CD4-positive, alpha-beta T cell (primary cell): ENCODE results near the gene TEX2. TPM values are rescaled to one million over a fixed set of nuclear protein-coding genes. Genes with fewer than 3 reads are reported as not detected.

ENCODE experiments used
- ATAC-seq: fragments of 200-7000 bp; cut with Tn5 transposase; one replicate; pipeline ENCODE4 v1.10.0; 2022; ENCODE audit warnings: mild to moderate bottlenecking; ENCODE audit not compliant: poor library complexity
- CTCF ChIA-PET: fragments of 350-600 bp; sonication (Branson Sonifier 250); formaldehyde crosslinking; loops from one replicate; lab custom pipeline; 2021; ENCODE audit warnings: antibody characterized with exemption, inconsistent platforms; lab: Charles Lee
- POLR2A ChIA-PET: fragments of 350-600 bp; sonication (Branson Sonifier 250); formaldehyde crosslinking; loops from one replicate; lab custom pipeline; 2021; ENCODE audit warnings: antibody characterized with exemption, inconsistent platforms; lab: Charles Lee
- DNase-seq, 14 experiments: peaks; one replicate each; pipeline ENCODE4 v3.0.0-alpha.2; 2013 to 2020; ENCODE audit warnings: mixed read lengths in 2 of 14
- H3K27ac ChIP-seq, 2 donors: one replicate each; pipeline versions ENCODE4 v1.5.1 to v1.7.0; 2013; ENCODE audit warnings: low read length in 2 of 2, low read depth in 1 of 2, mild to moderate bottlenecking in 1 of 2
- H3K27me3 ChIP-seq, 2 experiments: 1 replicate in 1 of 2; 2 replicates in 1 of 2; pipeline versions ENCODE4 v1.6.1 to v1.7.0; 2013; ENCODE audit warnings: low read length in 2 of 2, control low read depth in 1 of 2, mild to moderate bottlenecking in 1 of 2, moderate library complexity in 1 of 2; ENCODE audit not compliant: insufficient read depth in 2 of 2, control insufficient read depth in 1 of 2
- H3K36me3 ChIP-seq: one replicate; pipeline ENCODE4 v1.6.1; 2013; ENCODE audit warnings: low read length, control low read depth; ENCODE audit not compliant: insufficient read depth
- H3K4me1 ChIP-seq: one replicate; pipeline ENCODE4 v1.6.1; 2013; ENCODE audit warnings: low read length, control low read depth; ENCODE audit not compliant: insufficient read depth
- H3K4me3 ChIP-seq: one replicate; pipeline ENCODE4 v1.5.1; 2013; ENCODE audit warnings: mild to moderate bottlenecking, low read length, moderate library complexity
- H3K9me3 ChIP-seq, 2 experiments: 1 replicate in 1 of 2; 2 replicates in 1 of 2; pipeline versions ENCODE4 v1.6.1 to v1.7.0; 2013; ENCODE audit warnings: low read length in 2 of 2, mild to moderate bottlenecking in 2 of 2, control low read depth in 1 of 2, moderate library complexity in 1 of 2; ENCODE audit not compliant: control insufficient read depth in 1 of 2, insufficient read depth in 1 of 2
- H3K27ac Mint-ChIP-seq: one replicate; pipeline ENCODE4 v1.8.0; 2020; ENCODE audit warnings: mixed read lengths
- H3K27me3 Mint-ChIP-seq: one replicate; pipeline ENCODE4 v1.8.0; 2021; ENCODE audit warnings: mixed read lengths
- H3K36me3 Mint-ChIP-seq: one replicate; pipeline ENCODE4 v1.8.0; 2021; ENCODE audit warnings: low read depth, mixed read lengths
- H3K4me1 Mint-ChIP-seq: one replicate; pipeline ENCODE4 v1.8.0; 2021; ENCODE audit warnings: low read depth, mixed read lengths
- H3K4me3 Mint-ChIP-seq: one replicate; pipeline ENCODE4 v1.8.0; 2020; ENCODE audit warnings: mild to moderate bottlenecking, mixed read lengths
- H3K9me3 Mint-ChIP-seq: one replicate; pipeline ENCODE4 v1.8.0; 2020; ENCODE audit warnings: mixed read lengths
- CTCF ChIP-seq: fragments of 200-600 bp; IDR thresholded peaks from one replicate; pipeline ENCODE4 v1.8.0; 2022; ENCODE audit warnings: antibody characterized with exemption, mild to moderate bottlenecking
- intact Hi-C, 2 experiments: fragments of 100-400 bp; cut with DNase I in 1 of 2; cut with micrococcal nuclease in 1 of 2; formaldehyde crosslinking; loops; one replicate each; pipeline versions ENCODE4 v1.15.1 to v1.9.0; 2023 to 2025; cut with DNase I, micrococcal nuclease
- total RNA-seq, 174 experiments: library from RNA in 2 of 174; stranded (reverse) in 2 of 174; gene quantifications; one replicate each; pipeline ENCODE4 v1.2.3 and lab custom pipeline; 2021 to 2026

The TEX2 gene
- total RNA-seq, 2 experiments from 2014 or later, result 8.6 to 8.9 TPM

GRCh38 chr17:64277831-64278562, 14.9 kb upstream of the TEX2 start:
- Histone ChIP-seq H3K4me1 (peaks cover 5% of the 10 kb centered on the region), H3K36me3 (no peaks in the 10 kb centered on the region), H3K9me3 (no peaks in the 10 kb centered on the region), H3K27me3 (no peaks in the 10 kb centered on the region), H3K27ac (no peak overlapping the region), H3K4me3 (no peak overlapping the region)
- ATAC-seq (no peak), DNase-seq (no peak)
- no peak for TF ChIP-seq CTCF
- Mint-ChIP-seq H3K4me1 (peaks cover 4% of the 10 kb centered on the region), H3K9me3 (no peaks in the 10 kb centered on the region), H3K27me3 (no peaks in the 10 kb centered on the region), H3K4me3 (no peak overlapping the region), H3K27ac (no peak overlapping the region), H3K36me3 (no peaks in the 10 kb centered on the region)
- ChIA-PET POLR2A (no interaction called here), CTCF (interaction anchor here (0.7 kb wide), 1 partner anchor 83 kb away, joined by 5 read pairs; no protein-coding TSS in a partner anchor)
- intact Hi-C loops, result no loop called here

- H3K27ac Mint-ChIP-seq, result no peak overlapping the region
- peaks cover 9% of the 10 kb centered on the region for H3K4me1 Mint-ChIP-seq
- TF ChIP-seq CTCF, result no peak
- H3K9me3 ChIP-seq, result no peaks in the 10 kb centered on the region
- no peak overlapping the region for H3K4me3 Mint-ChIP-seq
- no peak for DNase-seq
- POLR2A ChIA-PET, result no interaction called here
- no peak overlapping the region for H3K27ac ChIP-seq
- H3K36me3 ChIP-seq, result no peaks in the 10 kb centered on the region
- CTCF ChIA-PET, result no interaction called here
- no peaks in the 10 kb centered on the region for H3K27me3 ChIP-seq
- H3K9me3 Mint-ChIP-seq, result no peaks in the 10 kb centered on the region
- H3K4me1 ChIP-seq, result peaks cover 7% of the 10 kb centered on the region
- no peak for ATAC-seq
- H3K27me3 Mint-ChIP-seq, result no peaks in the 10 kb centered on the region
- no peaks in the 10 kb centered on the region for H3K36me3 Mint-ChIP-seq
- intact Hi-C loops, result no loop called here
- no peak overlapping the region for H3K4me3 ChIP-seq
Observed at GRCh38 chr17:64276961-64277505, 14.0 kb upstream of the TEX2 start.

GRCh38 chr17:64275016-64275415, 12.0 kb upstream of the TEX2 start:
- DNase-seq, result no peak
- H3K4me3 Mint-ChIP-seq, result no peak overlapping the region
- no peaks in the 10 kb centered on the region for H3K27me3 Mint-ChIP-seq
- no peak overlapping the region for H3K27ac ChIP-seq
- no peaks in the 10 kb centered on the region for H3K27me3 ChIP-seq
- CTCF ChIA-PET, result no interaction called here
- TF ChIP-seq CTCF, result no peak
- no peak overlapping the region for H3K27ac Mint-ChIP-seq
- H3K9me3 ChIP-seq, result no peaks in the 10 kb centered on the region
- no peak overlapping the region for H3K4me3 ChIP-seq
- H3K9me3 Mint-ChIP-seq, result peaks cover 1% of the 10 kb centered on the region
- H3K36me3 Mint-ChIP-seq, result no peaks in the 10 kb centered on the region
- intact Hi-C loops, result no loop called here
- peaks cover 18% of the 10 kb centered on the region for H3K4me1 ChIP-seq
- no peak for ATAC-seq
- POLR2A ChIA-PET, result no interaction called here
- no peaks in the 10 kb centered on the region for H3K36me3 ChIP-seq
- peaks cover 29% of the 10 kb centered on the region for H3K4me1 Mint-ChIP-seq
